GM12891 (cell line): ENCODE results near the gene DTD2.

Experiments used
- PAX5 ChIP-seq: IDR thresholded peaks from 2 replicates; pipeline ENCODE4 v1.6.1; 2011; ENCODE audit warnings: low read length, moderate library complexity, mild to moderate bottlenecking; ENCODE audit not compliant: insufficient read depth, severe bottlenecking
- POLR2A ChIP-seq: IDR thresholded peaks from 2 replicates; pipeline ENCODE4 v1.6.1; 2011; ENCODE audit warnings: low read depth, low read length, control low read depth
- POLR2AphosphoS5 ChIP-seq: IDR thresholded peaks from 2 replicates; pipeline ENCODE4 v1.6.1; 2011; ENCODE audit warnings: low read depth, low read length, control low read depth
- SPI1 ChIP-seq: IDR thresholded peaks from 2 replicates; pipeline ENCODE4 v1.6.1; 2011; ENCODE audit warnings: low read depth, low read length, control low read depth
- TAF1 ChIP-seq: IDR thresholded peaks from 2 replicates; pipeline ENCODE4 v1.6.1; 2011; ENCODE audit warnings: low read depth, low read length, control low read depth

GRCh38 chr14:31487886-31488285 is 30.6 kb upstream of the DTD2 start, which contains the start of gene GPR33:
- TF ChIP-seq POLR2A (no peak), POLR2AphosphoS5 (no peak), SPI1 (no peak), PAX5 (no peak), TAF1 (no peak)
